A673 (cell line): ENCODE measurements around the gene FMNL1.

Source experiments
- CTCF ChIP-seq: fragments of 300-800, 200-600 bp; sonication (generic); conservative IDR thresholded peaks from 2 replicates; pipeline ENCODE4 v1.5.1; 2017; ENCODE audit warnings: low read depth, mild to moderate bottlenecking, antibody characterized with exemption, low read length, moderate library complexity, mixed read lengths
- EZH2 ChIP-seq: fragments of 200-600 bp; sonication (generic); IDR thresholded peaks from 2 replicates; pipeline ENCODE4 v1.6.1; 2017; ENCODE audit warnings: borderline replicate concordance, low read depth, mild to moderate bottlenecking, mixed read lengths, antibody characterized with exemption, low read length; ENCODE audit not compliant: poor library complexity, severe bottlenecking

GRCh38 chr17:45189009-45189408 is 32.7 kb upstream of the FMNL1 start:
- TF ChIP-seq CTCF = no peak
- TF ChIP-seq EZH2 = no peak
